ENCODE data around the gene CASK.

Gene CASK

DNA sequence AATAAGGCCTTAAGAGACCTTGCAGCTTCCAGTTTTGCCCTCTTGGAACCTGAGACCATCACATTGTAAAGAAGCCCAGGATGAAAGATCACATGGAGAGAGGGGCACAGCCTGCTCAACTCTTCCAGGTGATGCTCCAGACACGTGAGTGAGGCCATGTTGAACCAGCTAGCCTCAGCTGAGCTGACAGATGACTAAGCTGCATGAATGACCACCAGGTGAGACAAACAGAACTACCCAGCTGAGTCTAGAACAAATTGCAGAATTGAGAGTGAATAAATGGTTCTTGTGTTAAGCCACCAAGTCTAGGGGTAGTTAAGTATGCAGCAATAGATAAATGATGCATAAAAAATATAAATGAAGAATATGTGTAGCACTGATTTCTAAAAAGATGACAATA, 216.1 kb downstream of the CASK start:
- H3K4me3 ChIP-seq (ENCODE audit: low read depth, low read length), result no peak overlapping the region
- TF ChIP-seq CTCF (IDR thresholded peaks at IDR 0.05; ENCODE audit: control insufficient read depth, extremely low read depth, insufficient read depth), result no peak

DNA sequence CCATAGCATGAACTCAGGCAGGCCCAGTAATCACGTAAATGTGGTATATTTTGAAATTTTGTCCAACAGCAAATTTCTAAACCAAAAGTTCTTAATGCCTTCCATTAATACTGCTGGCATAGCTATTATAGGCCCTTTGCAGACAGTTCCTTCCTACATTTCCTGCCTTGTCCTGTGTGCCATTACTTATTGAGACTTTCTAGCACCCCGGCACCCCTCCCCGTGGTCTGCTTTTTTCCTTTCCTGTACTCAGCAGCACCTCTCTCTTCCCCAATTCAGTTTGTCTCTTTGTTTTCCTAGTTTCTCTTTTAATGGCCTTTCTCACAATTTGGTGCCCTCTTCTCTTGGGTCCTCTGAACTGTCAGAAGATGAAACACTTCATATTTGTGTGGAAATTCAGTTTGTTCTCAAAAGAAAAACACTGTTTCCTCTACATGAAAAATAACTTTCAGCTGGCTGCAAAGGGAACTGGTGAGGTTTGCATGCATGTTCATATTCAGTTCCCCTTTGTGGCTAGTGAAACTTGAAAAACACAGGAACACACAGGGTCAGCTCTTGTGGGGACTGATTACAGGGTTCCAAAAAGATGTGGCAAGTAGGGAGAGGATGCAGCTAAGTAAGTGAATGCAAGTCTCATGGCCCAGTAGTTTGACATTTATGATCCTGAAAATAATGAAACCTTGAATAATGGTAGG, 217.5 kb downstream of the CASK start:
- no peak for DNase-seq (ENCODE audit: low read depth)

More for the DNA sequence above, 216.1 kb downstream of the CASK start:
- no peak for DNase-seq (ENCODE audit: low read depth)

GRCh38 chrX:41705042-41705441, 218.3 kb downstream of the CASK start:
- no peak for TF ChIP-seq CTCF (IDR thresholded peaks at IDR 0.05; ENCODE audit: control insufficient read depth, extremely low read depth, insufficient read depth)
- DNase-seq (ENCODE audit: low read depth), result no peak
- no peak overlapping the region for H3K4me3 ChIP-seq (ENCODE audit: low read depth, low read length)

More for the DNA sequence above, 217.5 kb downstream of the CASK start:
- no peak for TF ChIP-seq CTCF (IDR thresholded peaks at IDR 0.05; ENCODE audit: control insufficient read depth, extremely low read depth, insufficient read depth)
- no peak overlapping the region for H3K4me3 ChIP-seq (ENCODE audit: low read depth, low read length)

GRCh38 chrX:41703574-41704029, 219.8 kb downstream of the CASK start:
- no peak for TF ChIP-seq CTCF (IDR thresholded peaks at IDR 0.05; ENCODE audit: control insufficient read depth, extremely low read depth, insufficient read depth)
- DNase-seq (ENCODE audit: low read depth), result no peak
- H3K4me3 ChIP-seq (ENCODE audit: low read depth, low read length), result no peak overlapping the region

- TF ChIP-seq CTCF (IDR thresholded peaks at IDR 0.05; ENCODE audit: control insufficient read depth, extremely low read depth, insufficient read depth), result no peak
- DNase-seq (ENCODE audit: low read depth), result no peak
- H3K4me3 ChIP-seq (ENCODE audit: low read depth, low read length), result no peak overlapping the region
Observed at GRCh38 chrX:41695426-41695825, 227.9 kb downstream of the CASK start.

DNA sequence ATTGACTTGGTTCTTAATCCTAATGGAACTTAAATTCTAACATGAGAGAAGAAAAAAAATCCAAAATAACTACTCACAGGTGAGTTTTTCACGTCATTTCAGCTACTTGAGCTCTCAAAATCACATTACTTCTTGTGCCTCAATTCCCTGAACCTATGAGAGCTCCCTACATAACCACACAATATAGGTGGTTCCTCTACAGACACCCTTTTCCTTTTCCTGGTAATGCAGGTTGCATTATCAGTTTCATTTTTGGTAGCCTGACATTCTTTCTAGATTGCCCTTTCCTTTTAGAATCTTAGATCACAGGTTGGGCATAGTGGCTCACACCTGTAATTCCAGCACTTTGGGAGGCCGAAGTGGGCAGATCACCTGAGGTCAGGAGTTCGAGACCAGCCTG, 230.3 kb downstream of the CASK start:
- no peak for DNase-seq (ENCODE audit: low read depth)
- no peak overlapping the region for H3K4me3 ChIP-seq (ENCODE audit: low read depth, low read length)
- no peak for TF ChIP-seq CTCF (IDR thresholded peaks at IDR 0.05; ENCODE audit: control insufficient read depth, extremely low read depth, insufficient read depth)
